Activated CD4-positive, alpha-beta T cell treated with anti-CD3 and anti-CD28 coated beads for 4 hours (primary cell): ENCODE measurements around the gene IGF1.

Source experiments
- DNase-seq, 2 donors: peaks; one replicate each; pipeline ENCODE4 v3.0.0-alpha.2; 2020

Gene IGF1

DNA sequence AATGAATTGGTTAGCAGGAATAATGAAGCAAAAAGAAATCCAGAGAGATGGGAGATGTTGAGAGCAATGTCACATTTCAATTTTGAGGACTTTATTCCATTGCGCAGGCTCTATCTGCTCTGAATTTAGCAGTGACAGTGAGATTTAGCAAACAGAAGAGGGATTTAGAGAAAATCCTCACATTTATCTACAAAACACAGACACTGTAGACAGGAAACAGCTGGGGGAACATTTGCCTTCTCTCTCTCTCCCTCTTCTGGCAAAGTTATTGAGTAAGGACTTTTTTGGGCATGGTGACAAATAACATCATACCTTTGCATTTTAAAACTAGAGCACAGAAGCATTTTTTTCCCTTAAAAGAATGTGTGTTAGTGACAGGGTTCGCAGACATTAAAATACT is at the start of gene IGF1:
TSS of gene IGF1 (minus strand) at position 158 of the 400 bp plus-strand sequence. CDS start 182 bp downstream, outside the sequence.
- no peak for DNase-seq

DNA sequence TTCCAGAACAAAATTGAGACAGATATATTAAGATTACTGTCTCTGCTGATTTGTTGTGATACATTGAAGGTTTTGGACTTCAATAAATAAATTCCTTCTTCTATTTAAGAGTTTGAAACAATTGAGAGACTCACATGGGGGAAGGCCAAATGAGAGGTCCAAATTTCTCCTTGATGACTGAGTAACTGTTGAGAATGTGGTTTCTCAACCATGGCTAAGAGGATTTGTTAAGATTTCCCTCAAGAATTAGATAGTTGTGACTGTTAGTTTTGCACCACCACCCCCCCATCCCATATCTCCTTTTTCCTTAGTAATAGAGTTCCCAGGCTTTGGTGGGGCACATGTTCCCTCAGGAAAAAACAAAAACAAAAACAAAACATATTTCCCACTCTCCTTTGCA is 47.7 kb upstream of the IGF1 start:
- no peak for DNase-seq

GRCh38 chr12:102527171-102527720 is 46.9 kb upstream of the IGF1 start:
- DNase-seq, result no peak

- DNase-seq, result no peak
Observed at GRCh38 chr12:102526656-102527055, 46.3 kb upstream of the IGF1 start.

DNA sequence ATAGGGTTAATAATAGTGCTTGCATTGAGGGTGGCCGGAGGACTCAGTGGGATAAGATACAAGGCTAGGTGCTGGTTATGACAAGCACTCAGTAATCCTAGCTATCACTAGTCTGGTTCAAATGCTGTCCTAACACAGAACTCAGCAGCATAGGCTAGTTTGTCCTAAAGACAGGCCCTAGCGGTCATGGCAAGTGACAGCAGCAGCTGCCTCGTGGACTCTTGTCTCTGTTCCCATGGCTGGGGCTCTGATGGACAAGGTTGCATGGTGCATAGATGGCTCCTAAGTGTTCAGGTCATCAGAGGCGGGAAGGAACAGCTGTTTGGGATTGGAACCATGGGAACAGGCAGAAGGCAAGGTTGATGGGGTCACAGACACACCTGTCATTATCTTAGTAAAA is 42.4 kb upstream of the IGF1 start:
- DNase-seq, result no peak

- DNase-seq, result no peak
Observed at GRCh38 chr12:102521662-102522277, 41.4 kb upstream of the IGF1 start.

DNA sequence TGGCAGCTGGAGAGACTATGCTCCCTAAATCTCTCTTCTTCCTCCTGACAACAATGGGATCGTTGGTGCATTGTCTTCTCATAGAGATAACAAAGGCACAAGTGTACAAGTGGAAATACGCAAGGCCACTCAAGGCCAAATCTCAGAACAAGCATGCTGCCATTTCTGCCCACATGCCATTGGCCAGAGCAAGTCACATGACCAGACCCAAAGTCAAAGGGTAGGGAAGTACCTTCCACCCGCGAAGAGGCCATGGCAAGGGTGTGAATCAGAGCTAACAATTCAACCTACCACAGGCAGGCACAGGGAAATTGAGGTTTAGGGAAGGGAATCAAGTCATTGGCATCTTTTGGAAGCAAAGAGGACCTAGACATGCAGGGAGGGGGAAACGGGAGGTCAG is 38.5 kb upstream of the IGF1 start:
- no peak for DNase-seq

- no peak for DNase-seq
Observed at GRCh38 chr12:102514696-102515095, 34.3 kb upstream of the IGF1 start.

GRCh38 chr12:102513739-102514138 is 33.4 kb upstream of the IGF1 start:
- no peak for DNase-seq

DNA sequence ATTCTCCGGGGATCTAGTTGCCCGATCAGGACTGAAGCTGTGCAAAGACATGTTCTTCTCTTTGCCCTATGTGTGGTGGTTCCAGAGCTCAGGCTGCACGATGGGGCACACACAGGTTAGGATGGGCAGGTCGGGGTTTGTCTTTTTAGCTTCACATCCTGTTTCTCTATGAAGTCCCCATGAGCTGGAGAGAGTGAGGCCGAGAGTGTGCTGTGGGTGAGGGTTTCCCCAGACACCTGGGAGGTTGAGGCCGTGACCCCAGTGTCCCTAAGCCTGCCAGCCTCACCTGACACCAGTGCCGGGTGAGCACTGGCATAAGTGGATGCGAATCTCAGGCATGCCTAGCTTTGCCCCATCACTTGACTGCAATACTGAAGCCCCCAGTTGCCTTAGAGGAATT is 32.9 kb upstream of the IGF1 start:
- DNase-seq, result no peak

GRCh38 chr12:102512523-102512922 is 32.2 kb upstream of the IGF1 start:
- DNase-seq, result no peak

GRCh38 chr12:102511575-102511974 is 31.2 kb upstream of the IGF1 start:
- no peak for DNase-seq

DNA sequence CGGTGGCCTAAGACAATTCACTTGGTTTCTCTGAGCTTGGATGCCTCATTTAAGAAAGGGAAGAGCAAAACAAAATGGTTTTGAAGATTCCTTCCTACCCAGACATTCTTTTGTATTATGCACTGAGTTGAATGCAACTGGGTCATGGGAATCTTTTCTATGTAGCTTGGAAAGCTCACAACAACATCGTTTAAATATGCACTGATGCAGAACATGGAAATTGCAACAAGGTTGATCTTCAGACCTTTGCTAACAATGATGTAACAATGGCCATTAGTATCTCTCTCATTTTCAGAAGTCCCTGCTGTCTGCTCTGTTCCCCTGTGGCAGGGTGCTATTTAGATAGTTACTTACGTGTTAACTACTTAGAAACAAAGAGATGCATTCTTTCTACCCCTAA is 30.1 kb upstream of the IGF1 start:
- no peak for DNase-seq

DNA sequence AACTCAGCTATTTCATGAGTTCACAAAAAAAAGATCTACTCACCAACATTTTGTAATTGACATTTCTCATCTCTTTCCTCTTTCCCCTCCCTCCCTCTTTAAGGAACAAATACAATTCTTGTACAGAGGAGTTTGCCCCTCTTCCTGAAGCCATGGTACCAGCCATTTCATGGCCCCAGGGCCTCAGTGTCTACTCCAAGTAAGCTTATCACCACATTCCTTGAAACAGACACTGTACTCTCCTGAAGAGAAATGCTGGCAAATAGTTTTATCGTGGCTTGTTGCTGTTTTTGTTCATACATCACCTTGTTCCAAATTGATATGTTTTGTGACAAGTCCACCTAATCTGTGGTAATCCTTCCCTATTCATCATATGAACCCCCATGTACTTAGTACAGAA is 29.7 kb upstream of the IGF1 start:
- DNase-seq, result no peak

GRCh38 chr12:102509123-102509626 is 28.8 kb upstream of the IGF1 start:
- no peak for DNase-seq

DNA sequence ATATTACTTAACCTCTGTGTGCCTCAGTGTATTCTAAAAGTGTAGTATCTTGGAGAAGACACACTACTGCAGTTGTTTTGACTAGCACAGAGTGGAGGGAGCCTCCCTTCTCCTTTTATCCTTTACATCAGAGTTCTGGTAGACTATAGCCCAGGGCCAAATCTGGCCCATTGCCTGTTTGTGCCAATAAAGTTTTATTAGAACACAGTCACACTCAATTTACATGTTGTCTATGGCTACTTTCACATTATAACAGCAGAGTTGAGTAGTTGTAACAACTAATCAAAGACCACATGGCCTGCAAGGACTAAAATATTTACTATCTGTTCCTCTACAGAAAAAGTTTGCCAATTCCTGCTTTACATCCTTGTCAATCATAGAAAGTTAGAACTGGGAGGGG is 27.7 kb upstream of the IGF1 start:
- DNase-seq, result no peak

GRCh38 chr12:102507301-102507700 is 26.9 kb upstream of the IGF1 start:
- no peak for DNase-seq

DNA sequence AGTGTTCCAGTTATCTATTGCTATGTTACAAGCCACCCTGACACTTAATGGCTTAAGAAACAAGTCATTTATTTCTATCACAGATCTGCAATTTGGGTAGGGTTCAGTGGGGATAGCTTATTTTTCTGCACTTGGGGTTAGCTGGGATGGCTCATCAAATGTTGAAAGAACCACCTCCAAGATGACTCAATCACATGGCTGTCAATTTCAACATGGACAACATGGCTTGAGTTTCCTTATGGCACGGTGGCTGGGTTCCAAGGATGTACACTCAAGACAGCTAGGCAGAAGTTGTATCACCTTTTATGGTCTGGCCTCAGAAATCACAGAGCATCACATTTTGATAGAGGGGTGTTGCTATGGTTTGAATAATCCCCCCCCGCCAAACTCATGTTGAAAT is 24.5 kb upstream of the IGF1 start:
- DNase-seq, result no peak

DNA sequence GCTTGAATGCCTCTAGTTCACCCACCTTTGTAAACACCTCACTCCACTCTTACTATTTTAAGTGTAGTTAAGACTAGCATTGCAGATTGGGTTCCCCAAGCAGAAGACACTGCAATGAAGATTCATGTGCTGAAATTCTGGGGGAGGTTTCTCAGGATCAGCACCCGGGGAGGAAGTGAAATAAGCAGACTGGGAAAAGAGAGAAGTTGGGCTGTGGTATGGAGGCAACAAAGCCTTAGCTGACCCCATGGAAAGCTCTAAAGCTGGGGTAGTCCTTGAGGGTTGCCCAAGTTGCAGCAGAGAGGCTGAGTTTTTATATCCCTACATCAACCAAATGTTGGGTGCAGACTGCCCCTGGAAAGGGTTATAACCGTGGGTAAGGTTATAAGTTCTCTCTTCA is 23.9 kb upstream of the IGF1 start:
- no peak for DNase-seq

- no peak for DNase-seq
Observed at GRCh38 chr12:102503831-102504230, 23.5 kb upstream of the IGF1 start.

DNA sequence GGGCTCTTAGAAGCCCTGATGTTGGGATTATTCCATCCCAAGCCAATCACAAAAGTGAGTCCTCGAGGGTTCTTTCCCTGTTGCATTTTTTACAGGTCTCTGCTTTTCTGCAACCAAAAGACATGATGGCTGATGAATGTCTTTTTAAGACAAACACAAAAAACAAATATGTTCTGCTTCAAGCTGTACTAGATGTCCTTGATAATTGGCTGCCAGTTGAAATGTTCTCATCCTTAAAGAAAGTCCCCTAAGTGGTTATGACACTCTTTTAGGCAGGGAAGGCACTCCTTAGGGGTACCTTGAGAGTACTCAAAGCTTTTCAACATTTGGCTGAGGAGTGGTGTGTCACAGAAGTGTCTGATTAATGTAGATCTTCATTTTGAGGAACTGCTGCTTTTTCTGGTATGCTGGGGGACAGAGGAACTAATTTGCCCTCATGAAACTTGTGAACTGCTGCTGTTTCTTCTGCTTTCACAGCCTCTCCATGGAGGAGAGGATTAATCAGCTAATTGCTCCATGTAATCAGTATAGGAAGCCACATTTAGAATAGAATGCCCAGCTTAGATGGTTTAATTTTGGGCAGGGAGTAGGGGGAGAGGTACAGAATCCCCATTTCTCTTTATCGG is 22.8 kb upstream of the IGF1 start:
- DNase-seq, result no peak

GRCh38 chr12:102501773-102502172 is 21.4 kb upstream of the IGF1 start:
- no peak for DNase-seq

- DNase-seq, result no peak
Observed at GRCh38 chr12:102498471-102498870, 18.1 kb upstream of the IGF1 start.

DNA sequence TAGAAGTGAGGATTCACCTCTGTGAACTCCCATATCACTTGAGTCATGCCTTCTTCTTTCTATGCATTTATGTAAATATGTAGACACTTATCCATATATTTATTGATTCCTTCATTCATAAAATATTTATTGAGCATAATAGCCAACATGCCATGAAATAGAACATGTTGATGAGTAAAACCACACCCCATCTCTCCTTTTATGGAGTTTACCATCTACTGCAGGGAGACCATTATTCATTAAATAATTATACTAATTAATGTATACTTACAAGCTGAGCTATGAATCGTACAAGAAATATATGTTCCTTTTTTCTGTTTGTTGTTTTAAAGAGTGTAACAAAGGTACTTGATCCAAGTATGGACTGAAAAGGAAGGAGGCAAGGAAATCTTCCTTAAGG is 17.4 kb upstream of the IGF1 start:
- no peak for DNase-seq

GRCh38 chr12:102496591-102496990 is 16.2 kb upstream of the IGF1 start:
- no peak for DNase-seq
